ENCODE measurements around the gene KDM5D. TPM values are rescaled to one million over a fixed set of nuclear protein-coding genes. Genes with fewer than 3 reads are reported as not detected.

KDM5D gene
- 63.1 and 65.4 TPM in 2 replicates for total RNA-seq

- intact Hi-C loops (cut with micrococcal nuclease) = loop anchor here (1.0 to 10.0 kb wide), 4 partner anchors 177 to 830 kb away; partner anchors contain the start of gene EIF1AY
Measured at GRCh38 chrY:19744381-19745378, at the start of gene KDM5D. KDM5D (minus strand) TSS chrY:19744726; CDS start chrY:19744534, 192 bp downstream.

GRCh38 chrY:19768375-19768774 is 23.8 kb upstream of the KDM5D start:
- intact Hi-C loops (cut with micrococcal nuclease) = no loop called here

DNA sequence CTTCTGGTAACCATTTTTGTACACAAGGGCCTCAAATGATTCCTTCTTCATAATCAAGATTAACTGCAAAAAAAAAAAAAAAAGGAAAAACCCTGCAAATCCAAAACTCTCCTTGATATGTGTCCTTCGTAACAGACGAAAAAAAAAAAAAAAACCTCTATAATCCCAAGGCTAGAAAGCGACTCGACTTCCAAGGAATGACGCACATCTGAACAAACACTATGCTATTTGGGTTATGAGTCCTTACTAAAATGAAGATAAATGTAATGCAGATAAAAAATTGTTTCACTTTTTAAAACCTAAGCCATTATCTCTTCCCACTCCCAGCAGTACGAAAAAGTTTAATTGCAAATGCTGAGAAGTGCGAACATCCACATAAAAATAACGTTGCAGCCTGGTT is 1.2 kb downstream of the KDM5D start:
- intact Hi-C loops (cut with micrococcal nuclease) = loop anchor here (10.0 kb wide), 2 partner anchors 239 to 309 kb away; no protein-coding TSS in a partner anchor

DNA sequence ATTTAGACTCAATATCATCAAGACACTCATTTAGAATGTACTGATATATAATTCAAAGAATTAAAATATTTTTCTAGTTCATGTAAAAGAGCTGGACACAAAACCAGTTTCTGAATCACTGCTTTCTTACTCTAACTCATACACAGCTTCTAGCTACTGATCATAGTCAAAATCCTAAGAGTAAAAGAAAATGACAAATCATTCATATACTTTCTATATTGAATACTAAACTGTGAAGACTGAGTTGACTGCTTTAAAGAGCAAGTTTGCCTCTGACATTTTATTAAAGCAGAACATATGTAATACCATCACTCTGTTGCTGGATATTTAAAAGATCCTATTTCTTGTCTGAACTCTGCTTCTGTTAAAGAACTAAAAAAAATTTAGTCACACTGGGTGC is 2.4 kb downstream of the KDM5D start:
- intact Hi-C loops (cut with micrococcal nuclease) = loop anchor here (10.0 kb wide), 2 partner anchors 237 to 307 kb away; no protein-coding TSS in a partner anchor

DNA sequence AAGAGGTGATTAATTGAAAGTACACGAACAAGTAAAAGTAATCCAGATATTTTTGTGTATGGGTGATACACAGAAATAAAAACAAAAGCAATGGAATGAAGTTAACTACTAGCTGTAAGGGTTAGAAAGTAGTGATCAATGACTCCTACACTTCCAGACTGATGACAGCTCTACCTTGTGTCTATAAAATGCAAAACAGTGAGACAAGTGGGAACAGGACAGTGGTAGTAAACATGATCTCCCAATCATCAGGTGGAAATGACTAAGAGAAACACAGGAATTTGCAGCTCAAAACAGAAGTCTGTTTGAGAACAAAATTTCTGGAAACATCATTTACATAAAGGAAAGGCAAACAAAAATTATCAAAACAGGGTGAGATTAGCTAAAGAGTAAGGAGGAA is 10.1 kb downstream of the KDM5D start:
- intact Hi-C loops (cut with micrococcal nuclease) = no loop called here

GRCh38 chrY:19717950-19718349 is 26.6 kb downstream of the KDM5D start:
- intact Hi-C loops (cut with micrococcal nuclease) = no loop called here

DNA sequence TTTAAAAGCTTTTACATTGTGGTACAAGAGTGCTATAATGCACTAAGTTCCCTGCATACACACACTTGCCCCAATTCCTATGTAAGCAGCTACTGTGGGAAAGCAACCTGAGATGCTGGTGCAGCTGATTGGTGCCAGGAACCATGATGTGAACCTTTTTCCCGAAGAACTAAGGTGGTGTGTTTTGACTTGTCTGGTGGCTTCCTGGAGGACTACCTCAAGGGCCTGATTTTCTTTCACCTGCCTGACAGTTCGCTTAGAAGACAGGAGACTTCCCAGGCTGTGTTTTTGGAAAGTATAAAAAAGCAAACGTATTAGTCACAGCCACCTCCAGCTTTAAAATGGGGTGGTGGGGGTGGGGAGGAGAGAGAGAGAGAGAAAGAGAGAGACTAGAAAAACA is 27.4 kb downstream of the KDM5D start:
- intact Hi-C loops (cut with micrococcal nuclease) = no loop called here

DNA sequence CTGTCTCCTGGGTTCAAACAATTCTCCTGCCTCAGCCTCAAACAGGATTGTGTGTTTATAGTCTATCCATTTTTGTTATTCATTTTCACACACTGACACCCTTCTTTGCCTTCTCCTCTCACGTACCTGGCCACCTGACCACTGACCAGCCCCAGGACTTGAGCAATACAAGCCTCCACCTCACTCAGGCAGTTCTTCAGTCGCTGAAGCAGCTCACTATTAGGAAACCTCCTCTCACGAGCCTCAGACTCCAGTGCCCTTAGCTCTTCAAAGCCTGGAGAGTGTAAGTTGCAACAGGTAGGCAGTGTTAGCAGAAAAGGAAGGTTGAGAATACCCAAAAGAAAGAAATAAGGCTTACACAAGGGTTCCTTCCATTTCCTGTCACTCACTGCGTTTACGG is 29.3 kb downstream of the KDM5D start:
- intact Hi-C loops (cut with micrococcal nuclease) = no loop called here

DNA sequence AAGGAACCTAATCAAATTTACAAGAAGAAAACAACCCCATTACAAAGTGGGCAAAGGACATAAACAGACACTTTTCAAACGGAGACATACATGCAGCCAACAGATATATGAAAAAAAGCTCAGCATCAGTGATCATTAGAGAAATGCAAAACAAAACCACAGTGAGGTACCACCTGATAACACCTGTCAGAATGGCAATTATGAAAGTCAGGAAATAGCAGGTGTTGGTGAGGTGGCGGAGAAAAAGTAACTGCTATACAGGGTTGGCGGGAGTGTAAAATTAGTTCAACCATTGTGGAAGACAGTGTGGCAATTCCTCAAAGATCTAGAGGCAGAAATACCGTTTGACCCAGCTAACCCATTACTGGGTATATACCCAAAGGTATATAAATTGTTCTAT is 31.1 kb downstream of the KDM5D start:
- intact Hi-C loops (cut with micrococcal nuclease) = no loop called here

DNA sequence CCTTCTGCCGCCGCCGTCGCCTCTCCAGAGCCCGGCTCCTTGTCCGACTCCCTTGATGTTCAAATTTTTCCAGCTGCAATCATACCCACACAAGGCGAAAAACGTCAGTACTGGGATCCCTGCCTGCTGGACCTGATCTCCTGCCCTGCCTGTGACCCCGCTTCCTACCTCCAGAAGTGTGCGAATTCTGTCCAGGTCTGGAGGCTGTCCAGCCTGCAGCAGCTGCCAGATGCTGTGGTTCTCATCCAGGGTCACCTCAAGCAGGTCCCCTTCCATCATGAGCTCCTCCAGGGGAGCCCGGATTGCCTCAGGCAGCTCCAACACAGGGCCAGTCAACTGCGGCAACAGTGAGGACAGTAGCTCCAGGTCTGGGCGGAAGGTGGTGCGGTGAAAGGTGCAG is 38.3 kb downstream of the KDM5D start:
- intact Hi-C loops (cut with micrococcal nuclease) = no loop called here

- intact Hi-C loops (cut with micrococcal nuclease) = no loop called here
Measured at GRCh38 chrY:19698495-19698894, 46.0 kb downstream of the KDM5D start.

- intact Hi-C loops (cut with micrococcal nuclease) = no loop called here
Measured at GRCh38 chrY:19680821-19681220, 63.7 kb downstream of the KDM5D start.
